PC-9 (cell line): ENCODE measurements around the gene TNFRSF14.

Experiments
- CTCF ChIP-seq: fragments of 200-600 bp; sonication (generic); conservative IDR thresholded peaks from 2 replicates; pipeline ENCODE4 v1.6.1; 2017; ENCODE audit warnings: mixed run types, antibody characterized with exemption, mild to moderate bottlenecking, moderate library complexity
- EZH2 ChIP-seq: fragments of 200-600 bp; sonication (generic); IDR thresholded peaks from 2 replicates; pipeline ENCODE4 v1.8.0; 2017; ENCODE audit warnings: antibody characterized with exemption, low read depth

- no peak for TF ChIP-seq EZH2
- TF ChIP-seq CTCF, result no peak
These were observed 41.5 kb downstream of the TNFRSF14 start for GRCh38 chr1:2597441-2598328.
